Measurements from ENCODE around the gene BCO2. TPM values are rescaled to one million over a fixed set of nuclear protein-coding genes. Genes with fewer than 3 reads are reported as not detected.
A peak's percentile ranks its signal among the peaks of the same experiment; 100 is the strongest.

The BCO2 gene
- total and polyA plus RNA-seq, 5 experiments from 2014 or later: 1.9 to 2.3 TPM; not detected in 3

GRCh38 chr11:112223754-112224532, 48.6 kb downstream of the BCO2 start:
- peak overlapping the region in 3 of 10 donors; percentile 11 to 88 (median 58) for H3K27ac Mint-ChIP-seq
- no peak for ATAC-seq
- DNase-seq: no peak
- peaks cover 0 to 9% (median 3%) of the 10 kb centered on the region in 3 donors for H3K36me3 Mint-ChIP-seq
- no peaks in the 10 kb centered on the region for H3K27me3 Mint-ChIP-seq
- POLR2A ChIA-PET: no interaction called here
- H3K9me3 Mint-ChIP-seq: no peaks in the 10 kb centered on the region
- H3K4me3 Mint-ChIP-seq: peak overlapping the region in 1 of 10 donors; percentile 26
- peaks cover 10 to 37% (median 30%) of the 10 kb centered on the region in 4 donors for H3K4me1 Mint-ChIP-seq

- POLR2A ChIA-PET: interaction anchor here (0.6 to 2.2 kb wide), 5 partner anchors 36 to 1089 kb away, joined by 3 to 16 read pairs (median 3); partner anchors contain the start of gene TTC12
- no peak for DNase-seq
- Mint-ChIP-seq H3K4me3 (peak overlapping the region; percentile 85 to 95 (median 92)), H3K27ac (peak overlapping the region; percentile 93 to 99 (median 98)), H3K36me3 (peaks cover 0 to 26% (median 4%) of the 10 kb centered on the region in 3 donors), H3K9me3 (no peaks in the 10 kb centered on the region), H3K27me3 (no peaks in the 10 kb centered on the region), H3K4me1 (peaks cover 8 to 32% (median 29%) of the 10 kb centered on the region in 4 donors)
- ATAC-seq: no peak
Observed at GRCh38 chr11:112225753-112226061, 50.4 kb downstream of the BCO2 start.

- Mint-ChIP-seq H3K4me3 (peak within 1 kb of the TSS; percentile 85 to 95 (median 92)), H3K27me3 (no peaks in the 10 kb centered on the region), H3K36me3 (peaks cover 0 to 31% (median 4%) of the 10 kb centered on the region in 3 donors), H3K4me1 (peaks cover 8 to 32% (median 29%) of the 10 kb centered on the region in 4 donors), H3K9me3 (no peaks in the 10 kb centered on the region), H3K27ac (peak within 1 kb of the TSS; percentile 94 to 99 (median 98))
- DNase-seq: peak; percentile 72 to 91 (median 82)
- POLR2A ChIA-PET: interaction anchor here (0.6 to 2.2 kb wide), 7 partner anchors 35 to 1088 kb away, joined by 3 to 16 read pairs (median 3); partner anchors contain the start of genes SDHD, TIMM8B and TTC12
- peak; percentile 88 to 90 for ATAC-seq
Observed at GRCh38 chr11:112226062-112226830, 50.9 kb downstream of the BCO2 start, which contains the start of gene PTS. Gene PTS, plus strand, starts transcription at chr11:112226428. Its CDS starts 16 bp downstream, at chr11:112226444.

GRCh38 chr11:112226831-112227401, 51.6 kb downstream of the BCO2 start:
- Mint-ChIP-seq H3K9me3 (no peaks in the 10 kb centered on the region), H3K27me3 (no peaks in the 10 kb centered on the region), H3K27ac (peak overlapping the region; percentile 94 to 99 (median 98)), H3K36me3 (peaks cover 0 to 38% (median 4%) of the 10 kb centered on the region in 3 donors), H3K4me3 (peak overlapping the region; percentile 85 to 95 (median 92)), H3K4me1 (peaks cover 9 to 32% (median 29%) of the 10 kb centered on the region in 4 donors)
- DNase-seq (no peak), ATAC-seq (peak; percentile 77 to 78)
- POLR2A ChIA-PET: interaction anchor here (0.7 to 2.2 kb wide), 5 partner anchors 39 to 300 kb away, joined by 3 to 16 read pairs (median 3); partner anchors contain the start of genes SDHD and TIMM8B

GRCh38 chr11:112227471-112227870, 52.2 kb downstream of the BCO2 start:
- Mint-ChIP-seq H3K4me3 (peak overlapping the region; percentile 85 to 95 (median 92)), H3K4me1 (peaks cover 9 to 32% (median 29%) of the 10 kb centered on the region in 4 donors), H3K27ac (peak overlapping the region; percentile 94 to 99 (median 98)), H3K9me3 (no peaks in the 10 kb centered on the region), H3K27me3 (no peaks in the 10 kb centered on the region), H3K36me3 (peaks cover 0 to 43% (median 4%) of the 10 kb centered on the region in 3 donors)
- DNase-seq (no peak), ATAC-seq (no peak)
- POLR2A ChIA-PET: interaction anchor here (0.7 to 2.2 kb wide), 4 partner anchors 38 to 301 kb away, joined by 3 to 16 read pairs (median 5); partner anchors contain the start of genes SDHD and TIMM8B

GRCh38 chr11:112228706-112229105, 53.4 kb downstream of the BCO2 start:
- POLR2A ChIA-PET: no interaction called here
- Mint-ChIP-seq H3K36me3 (peaks cover 0 to 48% (median 4%) of the 10 kb centered on the region in 3 donors), H3K27ac (peak overlapping the region in 2 of 10 donors; percentile 3 to 7), H3K9me3 (no peaks in the 10 kb centered on the region), H3K4me1 (peaks cover 9 to 32% (median 29%) of the 10 kb centered on the region in 4 donors), H3K4me3 (peak overlapping the region in 1 of 10 donors; percentile 4), H3K27me3 (no peaks in the 10 kb centered on the region)
- DNase-seq (no peak), ATAC-seq (no peak)

GRCh38 chr11:112229159-112229558, 53.8 kb downstream of the BCO2 start:
- H3K27me3 Mint-ChIP-seq: no peaks in the 10 kb centered on the region
- H3K4me1 Mint-ChIP-seq: peaks cover 9 to 32% (median 29%) of the 10 kb centered on the region in 4 donors
- POLR2A ChIA-PET: no interaction called here
- peaks cover 0 to 51% (median 7%) of the 10 kb centered on the region in 3 donors for H3K36me3 Mint-ChIP-seq
- DNase-seq (no peak), ATAC-seq (no peak)
- peak overlapping the region in 1 of 10 donors; percentile 4 for H3K4me3 Mint-ChIP-seq
- H3K9me3 Mint-ChIP-seq: no peaks in the 10 kb centered on the region
- H3K27ac Mint-ChIP-seq: no peak overlapping the region

- Mint-ChIP-seq H3K27ac (no peak overlapping the region), H3K4me3 (no peak overlapping the region)
- POLR2A ChIA-PET: no interaction called here
Observed at GRCh38 chr11:112229746-112230433, 54.6 kb downstream of the BCO2 start.

GRCh38 chr11:112231952-112232351, 56.6 kb downstream of the BCO2 start:
- Mint-ChIP-seq H3K4me1 (peaks cover 9 to 27% (median 19%) of the 10 kb centered on the region in 4 donors), H3K27ac (peak overlapping the region in 3 of 10 donors; percentile 47 to 60 (median 54)), H3K9me3 (no peaks in the 10 kb centered on the region), H3K36me3 (peaks cover 9 to 75% (median 27%) of the 10 kb centered on the region in 3 donors), H3K4me3 (no peak overlapping the region), H3K27me3 (no peaks in the 10 kb centered on the region)
- POLR2A ChIA-PET: interaction anchor here (1.1 kb wide), 1 partner anchor 47 kb away, joined by 4 read pairs; no protein-coding TSS in a partner anchor
- no peak for ATAC-seq
- no peak for DNase-seq

More at GRCh38 chr11:112229746-112230433, 54.6 kb downstream of the BCO2 start:
- H3K27me3 Mint-ChIP-seq: no peaks in the 10 kb centered on the region
- ATAC-seq (no peak), DNase-seq (no peak)
- H3K4me1 Mint-ChIP-seq: peaks cover 9 to 32% (median 27%) of the 10 kb centered on the region in 4 donors
- H3K36me3 Mint-ChIP-seq: peaks cover 0 to 55% (median 11%) of the 10 kb centered on the region in 3 donors
- H3K9me3 Mint-ChIP-seq: no peaks in the 10 kb centered on the region

- no peak for DNase-seq
- POLR2A ChIA-PET: no interaction called here
- Mint-ChIP-seq H3K27ac (peak overlapping the region in 4 of 10 donors; percentile 21 to 68 (median 50)), H3K36me3 (peaks cover 17 to 85% (median 43%) of the 10 kb centered on the region in 3 donors), H3K27me3 (no peaks in the 10 kb centered on the region), H3K4me1 (peaks cover 0 to 8% (median under 1%) of the 10 kb centered on the region in 4 donors), H3K4me3 (peak overlapping the region in 2 of 10 donors; percentile 3 to 57), H3K9me3 (no peaks in the 10 kb centered on the region)
- ATAC-seq: no peak
Observed at GRCh38 chr11:112235750-112236390, 60.6 kb downstream of the BCO2 start.

GRCh38 chr11:112237451-112237850, 62.1 kb downstream of the BCO2 start:
- POLR2A ChIA-PET: no interaction called here
- Mint-ChIP-seq H3K36me3 (peaks cover 17 to 76% (median 55%) of the 10 kb centered on the region in 3 donors), H3K4me1 (peaks cover 0 to 8% (median 0%) of the 10 kb centered on the region in 4 donors), H3K9me3 (no peaks in the 10 kb centered on the region), H3K4me3 (no peak overlapping the region), H3K27me3 (no peaks in the 10 kb centered on the region), H3K27ac (no peak overlapping the region)
- ATAC-seq: no peak
- no peak for DNase-seq

All from naive thymus-derived CD8-positive, alpha-beta T cell (primary cell).